ENCODE results near the gene FCHO1.

The FCHO1 gene

DNA sequence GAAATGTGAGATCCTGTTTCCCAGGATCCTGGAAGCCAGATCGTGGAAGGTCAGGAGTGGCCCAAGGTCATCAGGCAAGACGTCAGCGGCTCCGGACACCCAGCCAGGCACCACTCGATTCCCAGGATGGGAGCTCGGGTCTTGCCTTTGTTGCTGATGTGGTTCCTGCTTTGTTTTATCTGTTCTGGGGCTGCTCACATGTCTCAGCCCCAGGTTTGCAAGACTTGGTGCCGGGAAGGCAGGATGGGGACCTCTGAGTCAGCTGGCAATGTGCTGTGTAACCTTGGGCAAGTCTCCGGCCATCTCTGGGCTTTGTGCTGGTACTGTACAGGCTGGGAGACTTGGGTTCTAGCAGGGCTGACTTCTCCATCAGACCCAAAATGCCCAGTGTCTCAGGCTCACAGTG, 1.4 kb upstream of the FCHO1 start:
- H3K27ac ChIP-seq = no peak overlapping the region
- no peak for TF ChIP-seq ZFX (IDR thresholded peaks at IDR 0.05; ENCODE audit: borderline replicate concordance)
- TF ChIP-seq, protein P1, sequence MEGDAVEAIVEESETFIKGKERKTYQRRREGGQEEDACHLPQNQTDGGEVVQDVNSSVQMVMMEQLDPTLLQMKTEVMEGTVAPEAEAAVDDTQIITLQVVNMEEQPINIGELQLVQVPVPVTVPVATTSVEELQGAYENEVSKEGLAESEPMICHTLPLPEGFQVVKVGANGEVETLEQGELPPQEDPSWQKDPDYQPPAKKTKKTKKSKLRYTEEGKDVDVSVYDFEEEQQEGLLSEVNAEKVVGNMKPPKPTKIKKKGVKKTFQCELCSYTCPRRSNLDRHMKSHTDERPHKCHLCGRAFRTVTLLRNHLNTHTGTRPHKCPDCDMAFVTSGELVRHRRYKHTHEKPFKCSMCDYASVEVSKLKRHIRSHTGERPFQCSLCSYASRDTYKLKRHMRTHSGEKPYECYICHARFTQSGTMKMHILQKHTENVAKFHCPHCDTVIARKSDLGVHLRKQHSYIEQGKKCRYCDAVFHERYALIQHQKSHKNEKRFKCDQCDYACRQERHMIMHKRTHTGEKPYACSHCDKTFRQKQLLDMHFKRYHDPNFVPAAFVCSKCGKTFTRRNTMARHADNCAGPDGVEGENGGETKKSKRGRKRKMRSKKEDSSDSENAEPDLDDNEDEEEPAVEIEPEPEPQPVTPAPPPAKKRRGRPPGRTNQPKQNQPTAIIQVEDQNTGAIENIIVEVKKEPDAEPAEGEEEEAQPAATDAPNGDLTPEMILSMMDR (IDR thresholded peaks at IDR 0.05) = no peak

DNA sequence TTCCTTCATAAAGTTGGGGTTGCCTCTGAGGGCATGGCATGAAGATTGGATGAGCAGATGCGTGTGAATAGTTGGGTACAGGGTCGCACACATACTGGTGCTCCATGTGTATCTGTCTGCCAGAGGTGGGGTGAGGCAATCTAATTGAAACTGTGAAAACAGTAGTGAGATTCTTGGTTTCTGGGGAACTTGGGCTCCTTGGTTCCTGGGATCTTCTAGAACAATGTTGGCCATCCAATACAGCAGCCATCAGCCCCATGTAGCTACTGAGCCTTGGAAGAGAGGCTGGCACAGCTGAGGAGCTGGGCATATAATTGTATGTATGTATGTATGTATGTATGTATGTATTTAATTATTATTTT, 616 bp downstream of the FCHO1 start:
- H3K27ac ChIP-seq = no peak overlapping the region
- TF ChIP-seq, protein P1 (IDR thresholded peaks at IDR 0.05) = no peak
- no peak for TF ChIP-seq ZFX (IDR thresholded peaks at IDR 0.05; ENCODE audit: borderline replicate concordance)

DNA sequence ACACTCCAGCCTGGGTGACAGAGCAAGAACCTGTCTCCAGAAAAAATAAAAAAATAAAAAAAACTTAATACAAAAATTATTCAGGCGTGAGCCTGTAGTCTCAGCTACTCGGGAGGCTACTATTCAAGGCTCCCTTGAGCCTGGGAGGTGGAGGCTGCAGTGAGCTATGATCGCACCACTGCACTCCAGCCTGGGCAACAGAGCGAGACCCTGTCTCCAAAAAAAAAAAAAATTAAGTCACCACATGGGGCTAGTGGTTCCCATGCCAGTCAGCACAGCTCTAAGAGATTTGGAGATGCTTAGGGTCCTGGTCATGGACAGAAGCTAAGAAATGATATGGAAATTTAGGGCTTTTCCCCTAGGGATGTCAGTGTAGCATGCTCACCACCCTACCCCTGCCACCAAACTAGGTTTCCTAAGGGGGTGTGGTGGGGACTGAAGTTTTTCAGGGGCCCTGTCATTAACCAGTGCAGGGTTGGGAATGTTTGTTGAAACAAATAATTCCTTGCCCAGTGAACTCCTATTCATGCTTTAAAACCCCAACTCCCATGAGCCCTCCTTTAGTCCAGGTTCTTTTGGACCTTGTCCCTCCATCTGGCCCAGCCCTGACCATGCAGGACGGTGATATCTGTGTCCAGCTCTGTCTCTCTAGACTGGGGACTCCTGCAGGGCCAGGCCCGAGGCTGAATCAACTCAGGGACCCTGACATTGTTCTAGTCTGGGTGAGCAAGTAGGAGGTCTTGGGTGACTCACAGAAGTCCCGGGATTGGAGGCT, 1.8 kb downstream of the FCHO1 start:
- TF ChIP-seq, protein P1 (IDR thresholded peaks at IDR 0.05) = no peak
- no peak for TF ChIP-seq ZFX (IDR thresholded peaks at IDR 0.05; ENCODE audit: borderline replicate concordance)
- H3K27ac ChIP-seq = no peak overlapping the region

DNA sequence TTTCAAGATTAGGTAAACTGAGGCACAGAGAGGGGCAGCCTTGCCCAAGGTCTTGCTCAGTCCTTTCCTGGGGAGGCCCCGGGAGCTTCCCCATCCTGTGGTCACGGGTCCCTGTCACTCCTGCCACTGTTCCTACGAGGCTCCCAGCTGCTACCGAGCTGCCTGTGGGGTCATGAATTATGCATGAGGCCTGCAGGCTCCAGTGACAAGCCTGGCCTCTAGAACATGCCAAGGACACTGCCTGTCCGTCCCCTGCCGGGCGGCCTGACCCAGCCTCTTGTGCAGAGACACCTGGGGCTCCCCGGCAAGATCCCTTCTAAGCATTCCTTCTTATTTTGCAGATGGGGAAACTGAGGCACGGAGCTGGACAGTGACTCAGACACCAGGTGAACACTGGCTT, 2.7 kb downstream of the FCHO1 start:
- TF ChIP-seq, protein P1 (IDR thresholded peaks at IDR 0.05) = no peak
- TF ChIP-seq ZFX (IDR thresholded peaks at IDR 0.05; ENCODE audit: borderline replicate concordance) = no peak
- H3K27ac ChIP-seq = no peak overlapping the region

DNA sequence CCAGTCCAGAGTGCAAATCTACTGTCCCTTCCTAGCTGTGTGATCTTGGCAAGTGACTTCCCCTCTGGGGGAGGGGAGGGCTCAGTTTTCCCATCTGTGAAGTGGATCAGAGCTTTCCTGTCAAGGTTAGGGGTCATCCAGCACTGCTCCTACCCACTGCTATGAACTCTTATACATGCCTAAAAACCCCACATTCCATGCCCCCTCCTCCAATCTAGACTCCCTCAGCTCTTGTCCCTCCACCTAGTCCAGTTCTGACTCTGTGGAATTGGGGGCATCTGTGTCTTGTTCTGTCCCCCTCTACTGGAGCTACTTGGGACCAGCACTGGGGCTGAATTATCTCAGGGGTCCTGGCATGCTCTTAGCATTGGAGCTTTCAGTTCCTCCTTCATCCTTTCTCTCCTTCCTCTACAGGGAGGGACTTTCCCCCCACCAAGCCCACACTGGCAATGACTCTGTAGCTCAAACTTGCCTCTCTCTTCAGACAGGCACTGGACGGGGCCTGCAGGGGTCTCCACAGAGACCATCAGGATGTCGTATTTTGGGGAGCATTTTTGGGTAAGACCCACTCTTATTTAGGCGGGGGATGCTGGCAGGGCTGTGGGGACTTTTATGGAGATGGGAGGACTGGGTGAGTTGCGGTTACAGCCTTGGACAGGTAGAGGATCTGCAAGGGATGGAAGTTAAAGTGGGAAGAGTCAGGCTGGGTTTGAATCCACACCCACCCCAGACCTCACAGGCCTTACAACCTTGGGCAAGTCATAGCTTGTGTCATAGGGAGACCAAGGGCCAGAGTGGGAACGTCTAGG, 3.6 kb downstream of the FCHO1 start:
- TF ChIP-seq, protein P1 (IDR thresholded peaks at IDR 0.05) = no peak
- no peak for TF ChIP-seq ZFX (IDR thresholded peaks at IDR 0.05; ENCODE audit: borderline replicate concordance)
- H3K27ac ChIP-seq = no peak overlapping the region

DNA sequence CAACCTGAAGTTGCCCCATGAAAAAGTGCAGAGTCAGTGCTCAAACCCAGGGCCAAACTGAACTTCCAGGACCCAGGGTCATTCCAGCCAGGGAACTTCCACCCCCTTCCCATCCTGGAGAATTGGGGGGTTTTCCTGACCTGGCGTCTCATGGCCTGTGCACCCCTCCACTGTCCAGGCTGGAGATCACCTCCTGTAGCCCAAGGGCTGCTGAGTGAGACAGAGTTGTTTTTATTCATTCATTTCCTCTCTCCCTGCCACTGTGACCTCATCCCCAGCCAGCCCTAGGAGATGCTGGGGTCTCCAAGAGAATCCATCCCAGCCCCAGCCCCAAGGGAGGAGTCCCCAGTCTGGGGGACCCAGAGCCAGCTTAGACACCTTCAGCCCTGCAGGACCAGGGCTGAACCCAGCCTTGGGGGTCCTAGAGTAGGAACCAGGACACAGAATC, 4.2 kb downstream of the FCHO1 start:
- no peak overlapping the region for H3K27ac ChIP-seq
- TF ChIP-seq, protein P1 (IDR thresholded peaks at IDR 0.05) = no peak
- no peak for TF ChIP-seq ZFX (IDR thresholded peaks at IDR 0.05; ENCODE audit: borderline replicate concordance)
